HG03520 (cell line): ENCODE measurements around the gene PRSS33.
A peak's percentile ranks its signal among the peaks of the same experiment; 100 is the strongest.

Source experiments
- ATAC-seq: cut with Tn5 transposase; IDR thresholded peaks from one replicate; pipeline ENCODE4 v1.9.1; 2021; ENCODE audit warnings: mild to moderate bottlenecking, moderate library complexity; ENCODE audit not compliant: unreplicated experiment

PRSS33 gene

DNA sequence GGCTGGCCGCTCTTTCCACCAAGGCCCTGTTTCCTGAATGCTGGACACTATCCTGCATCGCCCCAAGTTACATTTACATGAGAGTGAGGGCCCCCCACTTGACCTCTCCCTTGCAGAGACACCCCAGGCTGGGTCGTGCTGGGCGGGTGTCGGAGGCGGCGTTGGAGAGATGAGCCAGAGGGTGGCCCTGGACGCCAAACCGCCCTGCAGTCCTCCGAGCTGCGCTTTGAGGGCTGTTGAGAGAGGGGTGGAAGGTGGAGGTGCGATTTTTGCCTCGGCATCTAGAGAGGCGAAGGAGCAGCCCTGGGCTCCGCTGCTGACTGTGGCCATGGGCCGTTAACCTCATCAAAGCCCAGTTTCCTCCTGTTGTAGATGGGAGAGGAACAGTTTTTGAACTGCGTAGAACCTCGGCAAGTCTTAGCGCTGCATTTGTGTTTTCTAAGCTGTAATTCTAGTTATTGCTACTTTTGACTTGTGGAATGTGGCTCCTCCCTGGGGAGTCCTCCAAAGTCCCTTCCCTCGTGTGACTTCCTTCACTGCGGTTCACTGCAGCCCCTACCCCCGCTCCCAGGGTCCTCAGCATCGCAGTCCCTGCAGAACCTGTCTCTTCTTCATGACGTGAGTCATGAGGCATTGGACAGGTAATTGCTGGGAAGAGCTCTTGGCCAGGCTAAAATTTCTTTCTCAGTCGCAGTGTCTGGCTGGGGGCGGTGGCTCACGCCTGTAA is 9.3 kb downstream of the PRSS33 start:
- ATAC-seq = no peak

- ATAC-seq = peak; percentile 63
Observed at GRCh38 chr16:2777231-2777902, 10.0 kb downstream of the PRSS33 start, which contains the start of gene ELOB. ELOB (minus strand) TSS chr16:2777280; CDS start chr16:2777239, 41 bp downstream.

- peak; percentile 25 for ATAC-seq
Observed at GRCh38 chr16:2776500-2777139, 10.7 kb downstream of the PRSS33 start.

DNA sequence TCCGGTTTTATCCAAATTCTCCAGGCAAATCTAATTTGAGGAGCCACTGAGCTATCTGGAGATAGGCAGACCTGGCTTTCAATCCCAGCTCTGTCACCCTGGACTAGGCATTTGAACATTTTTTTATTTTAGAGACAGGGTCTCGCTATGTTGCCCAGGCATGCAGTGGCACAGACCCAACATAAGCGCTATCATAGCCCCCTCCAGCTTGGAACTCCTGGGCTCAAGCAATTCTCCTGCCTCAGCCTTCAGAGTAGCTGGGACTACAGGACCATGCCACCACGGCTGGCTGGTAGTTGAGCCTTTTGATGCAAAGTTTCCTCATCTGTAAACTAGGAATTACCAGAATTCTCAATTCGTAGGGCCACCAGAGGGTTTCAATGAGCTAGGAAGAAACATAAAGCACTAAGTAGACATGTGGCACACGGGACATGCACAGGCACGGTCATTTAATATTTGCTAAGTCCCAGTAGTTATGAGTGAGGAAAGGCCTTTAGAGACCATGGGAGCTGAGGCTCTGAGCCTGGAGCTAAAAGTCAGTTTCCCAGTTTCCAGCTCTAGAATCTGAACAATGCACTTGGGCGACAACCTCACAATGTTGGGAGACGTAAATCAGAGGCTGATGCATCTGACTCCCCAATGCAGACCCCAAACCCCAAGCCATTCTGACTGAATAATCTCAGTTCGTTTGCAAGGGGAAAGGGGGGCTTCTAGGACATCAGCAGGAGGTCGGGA is 11.4 kb downstream of the PRSS33 start:
- no peak for ATAC-seq

DNA sequence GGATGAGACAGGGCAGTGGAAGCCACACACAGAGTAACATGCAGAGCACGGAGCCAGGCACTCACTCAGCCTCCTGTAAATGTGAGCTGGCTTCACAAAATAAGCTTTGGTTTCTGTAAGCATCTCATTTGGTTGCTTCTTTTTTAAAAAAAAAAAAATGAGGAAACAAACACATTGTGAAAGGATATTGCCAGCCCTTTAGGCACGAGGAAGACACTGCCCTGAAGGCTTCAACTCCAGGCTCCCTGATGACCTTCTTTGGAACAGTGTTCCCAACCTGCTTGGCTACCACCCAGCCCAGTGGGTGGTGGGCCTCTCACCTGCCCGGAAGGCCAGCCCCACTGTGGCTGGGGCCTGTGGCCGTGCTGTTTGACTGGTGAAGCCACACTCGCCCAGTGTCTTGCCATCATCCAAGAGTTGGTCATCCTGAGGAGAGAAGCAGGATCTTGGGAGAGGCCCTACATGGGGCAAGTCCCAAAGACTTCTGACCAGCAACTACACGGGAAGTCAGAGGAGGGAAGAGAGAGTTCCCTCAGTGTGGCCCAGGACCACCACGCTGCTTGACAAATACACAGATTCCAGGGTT is 12.1 kb downstream of the PRSS33 start:
- ATAC-seq = no peak

DNA sequence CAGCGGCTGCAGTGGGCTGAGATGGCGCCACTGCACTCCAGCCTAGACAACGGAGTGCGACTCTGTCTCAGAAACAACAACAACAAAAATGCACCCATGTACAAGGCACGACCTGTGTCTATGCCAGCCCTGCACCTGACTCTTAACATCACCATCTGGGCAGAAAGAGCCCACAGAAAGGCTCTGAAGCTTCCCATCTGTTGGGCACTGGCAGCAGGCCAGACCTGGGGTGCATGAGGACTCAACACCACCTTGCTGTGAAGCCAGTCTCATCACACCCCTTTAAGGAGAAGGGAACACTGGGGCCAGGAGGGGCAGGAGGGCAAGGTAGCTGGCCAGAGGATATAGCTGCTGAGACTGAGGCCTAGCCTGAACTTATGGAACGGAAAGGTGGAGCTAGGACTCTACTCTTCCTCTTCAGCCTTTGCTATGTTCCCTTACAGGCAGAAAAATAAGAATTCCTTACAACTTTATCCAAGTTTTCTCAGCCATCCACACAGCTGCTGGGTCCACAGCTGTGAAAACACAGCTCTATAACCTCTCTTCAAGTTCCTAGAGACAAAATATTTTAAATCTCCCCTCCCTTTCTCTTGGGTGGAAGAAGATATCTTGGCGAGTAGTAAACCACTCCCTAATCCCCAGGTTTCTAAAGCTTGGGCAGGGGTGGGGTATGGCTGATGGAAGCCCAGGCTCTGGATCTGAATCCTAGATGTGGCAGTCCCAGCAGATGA is 13.0 kb downstream of the PRSS33 start:
- no peak for ATAC-seq

DNA sequence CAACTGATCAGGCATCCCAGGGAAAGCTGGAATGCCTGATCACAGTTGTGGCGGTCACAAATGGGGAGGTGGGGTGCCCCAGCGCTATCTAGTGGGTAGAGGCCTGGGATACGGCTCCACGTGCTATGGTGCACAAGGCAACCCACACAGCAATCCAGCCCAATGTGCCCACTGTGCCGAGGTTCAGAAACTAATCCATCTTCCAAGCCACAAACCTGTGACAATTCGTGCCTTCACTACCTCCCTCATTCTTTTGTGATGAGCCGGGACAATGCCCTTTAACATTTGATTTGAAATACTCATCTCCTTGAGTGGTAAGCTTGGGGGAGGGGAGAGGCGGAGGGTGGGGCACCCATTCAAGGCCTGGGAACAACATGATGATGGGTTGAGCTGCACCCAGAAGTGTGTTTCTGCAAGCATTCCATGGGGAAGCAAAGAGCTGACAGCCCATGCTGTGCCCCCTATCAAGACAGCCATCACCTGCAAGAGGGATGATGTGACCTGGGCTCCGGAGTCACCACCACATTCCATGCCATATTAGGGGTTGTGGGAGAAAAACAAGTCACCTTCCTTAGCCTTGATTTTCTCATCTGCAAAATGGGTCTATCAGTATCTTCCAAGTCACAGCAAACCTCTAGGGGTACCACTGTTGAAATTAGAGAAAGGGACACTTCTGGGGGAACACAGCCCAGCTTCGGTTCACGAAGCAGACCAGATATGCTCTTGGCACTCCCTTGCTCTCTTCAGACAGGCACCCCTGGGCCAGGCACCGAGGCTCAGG is 14.0 kb downstream of the PRSS33 start:
- ATAC-seq = no peak

- ATAC-seq = no peak
Observed at GRCh38 chr16:2771496-2772402, 15.6 kb downstream of the PRSS33 start.

- no peak for ATAC-seq
Observed at GRCh38 chr16:2770057-2770951, 17.1 kb downstream of the PRSS33 start.

DNA sequence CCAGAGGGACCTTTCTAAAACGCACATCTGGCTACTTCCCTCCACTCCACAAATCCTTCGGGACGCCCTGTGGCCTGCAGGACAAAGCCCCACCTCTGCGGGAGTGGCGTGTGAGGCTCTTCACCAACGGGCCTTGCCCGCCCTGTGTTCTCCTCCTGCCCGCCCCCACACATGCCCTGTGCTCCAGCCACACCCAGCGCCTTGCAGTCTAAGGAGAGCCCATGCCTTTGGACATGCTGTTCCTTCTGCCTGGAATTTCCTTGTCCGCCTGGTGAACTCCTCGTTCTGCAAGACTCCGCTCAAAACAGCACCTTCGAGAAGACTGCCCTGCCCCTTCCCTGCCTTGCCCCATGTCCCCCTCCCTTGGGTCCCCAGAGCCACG is 17.7 kb downstream of the PRSS33 start:
- ATAC-seq = no peak

- ATAC-seq = no peak
Observed at GRCh38 chr16:2769100-2769529, 18.2 kb downstream of the PRSS33 start.

GRCh38 chr16:2768403-2769089 is 18.8 kb downstream of the PRSS33 start:
- ATAC-seq = no peak

DNA sequence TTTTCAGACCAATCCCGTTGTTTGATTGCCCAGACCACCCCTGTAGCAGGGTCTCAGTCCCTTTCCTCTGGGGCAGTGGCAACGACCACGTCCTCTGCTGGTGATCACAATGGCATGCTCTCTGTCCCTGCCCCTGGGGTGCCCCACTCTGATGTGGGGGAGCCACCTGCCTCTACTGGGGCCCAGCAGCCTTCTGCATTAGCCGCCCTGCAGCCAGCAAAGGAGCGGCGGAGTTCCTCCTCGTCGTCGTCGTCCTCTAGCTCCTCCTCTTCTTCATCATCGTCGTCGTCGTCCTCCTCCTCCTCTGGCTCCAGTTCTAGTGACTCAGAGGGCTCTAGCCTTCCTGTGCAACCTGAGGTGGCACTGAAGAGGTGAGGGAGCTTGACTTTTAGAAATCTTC is 19.5 kb downstream of the PRSS33 start:
- no peak for ATAC-seq

GRCh38 chr16:2767140-2767731 is 20.1 kb downstream of the PRSS33 start:
- no peak for ATAC-seq

GRCh38 chr16:2766430-2767139 is 20.8 kb downstream of the PRSS33 start:
- ATAC-seq = no peak
